ENCODE results near the gene KSR1. TPM values are rescaled to one million over a fixed set of nuclear protein-coding genes. Genes with fewer than 3 reads are reported as not detected.

The KSR1 gene
- total RNA-seq, 4 donors from 2014 or later: 17.7 to 77.0 (median 34.6) TPM

DNA sequence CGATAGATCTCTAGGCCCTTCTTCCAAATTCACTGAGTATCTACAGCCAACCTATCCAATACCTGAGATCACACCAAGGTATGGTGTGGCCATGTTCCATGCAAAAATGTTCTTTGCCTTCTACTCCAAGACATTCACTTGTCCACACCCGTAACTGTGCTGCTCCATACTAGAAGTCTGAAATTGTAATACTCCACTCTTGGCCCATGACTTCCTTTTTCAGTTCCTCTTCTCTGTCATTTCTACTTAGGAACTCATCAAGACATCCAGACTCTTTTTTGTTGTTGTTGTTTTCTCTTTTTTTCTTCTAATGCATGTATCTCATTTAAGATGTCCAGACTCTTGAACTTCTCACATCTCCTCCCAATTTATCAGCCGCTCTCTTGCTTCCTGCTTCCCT, 42.5 kb upstream of the KSR1 start:
- Histone ChIP-seq H3K36me3 (no peaks in the 10 kb centered on the region), H3K27ac (no peak overlapping the region), H3K4me1 (no peaks in the 10 kb centered on the region), H3K27me3 (no peaks in the 10 kb centered on the region), H3K4me3 (no peak overlapping the region), H3K9me3 (no peaks in the 10 kb centered on the region)
- TF ChIP-seq POLR2A (IDR thresholded peaks at IDR 0.05): no peak
- TF ChIP-seq, protein P1, sequence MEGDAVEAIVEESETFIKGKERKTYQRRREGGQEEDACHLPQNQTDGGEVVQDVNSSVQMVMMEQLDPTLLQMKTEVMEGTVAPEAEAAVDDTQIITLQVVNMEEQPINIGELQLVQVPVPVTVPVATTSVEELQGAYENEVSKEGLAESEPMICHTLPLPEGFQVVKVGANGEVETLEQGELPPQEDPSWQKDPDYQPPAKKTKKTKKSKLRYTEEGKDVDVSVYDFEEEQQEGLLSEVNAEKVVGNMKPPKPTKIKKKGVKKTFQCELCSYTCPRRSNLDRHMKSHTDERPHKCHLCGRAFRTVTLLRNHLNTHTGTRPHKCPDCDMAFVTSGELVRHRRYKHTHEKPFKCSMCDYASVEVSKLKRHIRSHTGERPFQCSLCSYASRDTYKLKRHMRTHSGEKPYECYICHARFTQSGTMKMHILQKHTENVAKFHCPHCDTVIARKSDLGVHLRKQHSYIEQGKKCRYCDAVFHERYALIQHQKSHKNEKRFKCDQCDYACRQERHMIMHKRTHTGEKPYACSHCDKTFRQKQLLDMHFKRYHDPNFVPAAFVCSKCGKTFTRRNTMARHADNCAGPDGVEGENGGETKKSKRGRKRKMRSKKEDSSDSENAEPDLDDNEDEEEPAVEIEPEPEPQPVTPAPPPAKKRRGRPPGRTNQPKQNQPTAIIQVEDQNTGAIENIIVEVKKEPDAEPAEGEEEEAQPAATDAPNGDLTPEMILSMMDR (IDR thresholded peaks at IDR 0.05): no peak
- no peak for DNase-seq
- intact Hi-C loops (cut with DNase I; ENCODE audit: low total_unique reads): no loop called here

DNA sequence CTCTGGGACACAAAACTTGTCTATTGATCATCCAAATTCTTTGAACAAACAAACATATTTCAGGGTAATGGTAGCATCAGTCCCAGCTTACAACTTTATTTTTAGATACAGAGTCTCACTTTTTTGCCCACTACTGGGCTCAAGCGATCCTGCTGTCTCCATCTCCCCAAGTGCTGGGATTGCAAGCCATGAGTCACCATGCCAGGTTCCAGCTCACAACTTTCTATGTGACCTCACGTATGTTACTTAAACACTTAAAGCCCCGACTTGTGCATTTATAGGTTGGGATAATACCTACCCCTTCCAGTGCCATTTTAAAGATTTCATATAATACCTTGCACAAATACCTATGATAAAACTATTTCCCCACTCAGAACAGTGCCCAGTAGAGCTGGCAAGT, 42.0 kb upstream of the KSR1 start:
- Histone ChIP-seq H3K4me3 (no peak overlapping the region), H3K4me1 (no peaks in the 10 kb centered on the region), H3K9me3 (no peaks in the 10 kb centered on the region), H3K36me3 (no peaks in the 10 kb centered on the region), H3K27me3 (no peaks in the 10 kb centered on the region), H3K27ac (no peak overlapping the region)
- DNase-seq: no peak
- no peak for TF ChIP-seq POLR2A (IDR thresholded peaks at IDR 0.05)
- TF ChIP-seq, protein P1 (IDR thresholded peaks at IDR 0.05): no peak
- intact Hi-C loops (cut with DNase I; ENCODE audit: low total_unique reads): no loop called here

DNA sequence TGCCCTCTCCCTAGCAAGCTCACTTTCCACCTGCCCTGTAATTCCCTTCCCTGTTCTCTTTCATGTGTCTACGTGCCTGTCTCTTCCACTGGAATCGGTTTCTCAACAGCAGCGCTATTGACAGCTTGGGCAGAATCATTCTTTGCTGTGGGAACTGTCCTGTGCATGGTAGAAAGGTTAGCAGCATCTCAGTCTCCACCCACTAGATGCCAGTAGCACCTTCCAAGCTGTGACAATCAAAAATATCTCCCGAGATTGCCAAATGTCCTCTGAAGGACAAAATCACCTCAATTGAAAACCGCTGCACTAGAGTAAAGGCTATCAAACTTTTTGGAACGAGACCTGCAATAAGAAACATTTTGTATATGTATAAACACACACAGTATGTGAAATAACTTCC, 41.6 kb upstream of the KSR1 start:
- Histone ChIP-seq H3K4me3 (no peak overlapping the region), H3K36me3 (no peaks in the 10 kb centered on the region), H3K4me1 (no peaks in the 10 kb centered on the region), H3K27ac (no peak overlapping the region), H3K9me3 (no peaks in the 10 kb centered on the region), H3K27me3 (no peaks in the 10 kb centered on the region)
- TF ChIP-seq POLR2A (IDR thresholded peaks at IDR 0.05): no peak
- TF ChIP-seq, protein P1 (IDR thresholded peaks at IDR 0.05): no peak
- no peak for DNase-seq
- intact Hi-C loops (cut with DNase I; ENCODE audit: low total_unique reads): no loop called here

DNA sequence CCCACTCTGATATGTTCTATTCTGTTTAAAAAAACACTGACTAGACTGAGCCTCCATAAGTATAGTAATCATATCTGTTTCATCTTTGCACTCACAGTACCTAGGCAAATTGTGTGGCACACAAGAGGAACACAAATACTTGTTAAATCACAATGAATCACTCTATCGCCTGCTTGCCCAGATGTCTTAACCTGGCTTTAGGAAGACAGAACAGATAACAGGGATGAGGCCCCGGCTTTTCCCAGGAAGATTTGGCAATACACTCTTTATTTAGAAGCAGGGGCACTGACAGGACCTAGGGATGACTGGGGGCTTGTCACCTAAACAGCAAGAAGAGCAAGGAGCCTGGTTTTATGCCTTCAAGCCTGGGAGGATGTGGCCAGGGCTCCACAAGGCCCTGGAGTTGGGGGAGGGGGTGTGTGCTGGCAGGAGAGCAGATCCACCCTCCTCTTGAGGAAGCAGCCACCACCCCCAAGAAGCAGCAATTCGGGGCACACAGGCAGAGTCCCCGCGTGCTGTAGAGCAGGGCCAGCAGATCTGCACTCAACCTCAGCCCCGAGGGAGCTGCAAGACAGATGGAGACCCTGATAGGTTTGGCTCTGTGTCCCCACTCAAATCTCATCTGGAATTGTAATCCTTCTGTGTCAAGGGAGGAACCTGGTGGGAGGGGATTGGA, 41.0 kb upstream of the KSR1 start:
- DNase-seq: no peak
- intact Hi-C loops (cut with DNase I; ENCODE audit: low total_unique reads): no loop called here
- H3K36me3 ChIP-seq: no peaks in the 10 kb centered on the region

More for the DNA sequence above, 41.0 kb upstream of the KSR1 start:
- H3K4me3 ChIP-seq: no peak overlapping the region
- H3K4me1 ChIP-seq: no peaks in the 10 kb centered on the region
- no peaks in the 10 kb centered on the region for H3K27me3 ChIP-seq
- H3K27ac ChIP-seq: no peak overlapping the region
- H3K9me3 ChIP-seq: no peaks in the 10 kb centered on the region
- TF ChIP-seq POLR2A (IDR thresholded peaks at IDR 0.05): no peak
- TF ChIP-seq, protein P1 (IDR thresholded peaks at IDR 0.05): no peak

Data from uterus (tissue), 4 donors.